HepG2 (cell line): Measurements from ENCODE around the gene LHX3. TPM values are rescaled to one million over a fixed set of nuclear protein-coding genes. Genes with fewer than 3 reads are reported as not detected.

Source experiments
- ATAC-seq: fragments of 200-7000 bp; cut with Tn5 transposase; 3 replicates; pipeline ENCODE4 v1.9.1; 2020; ENCODE audit warnings: mild to moderate bottlenecking, moderate library complexity
- BruUV-seq: library from RNA; stranded (reverse); fragments of 400-500 nt; replicated peaks from 2 replicates; lab custom pipeline; 2021; lab: Mats Ljungman, UMichigan
- CTCF ChIA-PET: fragments of 300-600 bp; formaldehyde crosslinking; extraction: SDS; loops from one replicate; lab custom pipeline; 2021; ENCODE audit warnings: low total read pairs, inconsistent platforms, low intra/inter-chr PET ratio; lab: Yijun Ruan, JAX
- POLR2A ChIA-PET: fragments of 350-600 bp; sonication (Branson Sonifier 250); formaldehyde crosslinking; loops from one replicate; lab custom pipeline; 2020; ENCODE audit warnings: antibody characterized with exemption, inconsistent platforms; lab: Yijun Ruan, JAX
- DNase-seq: peaks from one replicate; pipeline ENCODE4 v3.0.0-alpha.2; 2015; ENCODE audit warnings: low spot score
- FAIRE-seq: peaks from 3 replicates; lab custom pipeline; 2011; peaks lifted over from hg19 to GRCh38; lab: Jason Lieb, UNC
- H2AFZ ChIP-seq: one replicate; pipeline ENCODE4 v1.6.1; 2011; ENCODE audit warnings: low read length, inconsistent platforms
- H3K27ac ChIP-seq: fragments of 300-600 bp; 3 replicates; pipeline ENCODE4 v1.8.0; 2011; ENCODE audit warnings: mixed run types, mild to moderate bottlenecking, mixed read lengths, low read length, inconsistent platforms; ENCODE audit not compliant: insufficient read depth; ENCODE audit errors: extremely low read length
- H3K27me3 ChIP-seq, 2 experiments: fragments of 200-600 bp in 1 of 2; 2 replicates in 1 of 2; 3 replicates in 1 of 2; pipeline versions ENCODE4 v1.6.0 to v1.8.0; 2011; ENCODE audit warnings: low read length in 2 of 2, mild to moderate bottlenecking in 2 of 2, moderate library complexity in 2 of 2, inconsistent platforms in 1 of 2; ENCODE audit not compliant: insufficient read depth in 2 of 2, control insufficient read depth in 1 of 2
- H3K36me3 ChIP-seq, 2 experiments: fragments of 200-600 bp in 1 of 2; replicated peaks in 1 of 2; 2 replicates in 1 of 2; 3 replicates in 1 of 2; pipeline versions ENCODE4 v1.5.1 to v1.8.0; 2011; ENCODE audit warnings: low read length in 2 of 2, inconsistent platforms in 1 of 2; ENCODE audit not compliant: insufficient read depth in 2 of 2, control insufficient read depth in 1 of 2
- H3K4me1 ChIP-seq: 2 replicates; pipeline ENCODE4 v1.5.1; 2012; ENCODE audit warnings: low read length, inconsistent platforms; ENCODE audit not compliant: insufficient read depth
- H3K4me2 ChIP-seq: 2 replicates; pipeline ENCODE4 v1.6.0; 2011; ENCODE audit warnings: low read depth, low read length, inconsistent platforms
- H3K4me3 ChIP-seq, 3 experiments: fragments of 200-600 bp in 1 of 3; sonication (generic), shearing (Covaris generic) in 1 of 3; replicated peaks in 1 of 3; 2 replicates each; pipeline ENCODE4 v1.5.1; 2011 to 2016; ENCODE audit warnings: low read length in 3 of 3, inconsistent platforms in 2 of 3, low read depth in 2 of 3, mild to moderate bottlenecking in 2 of 3, control low read depth in 1 of 3, mixed read lengths in 1 of 3; ENCODE audit not compliant: insufficient read depth in 1 of 3
- H3K79me2 ChIP-seq: one replicate; pipeline ENCODE4 v1.6.1; 2011; ENCODE audit warnings: low read length, inconsistent platforms; ENCODE audit not compliant: insufficient read depth
- H3K9ac ChIP-seq: 2 replicates; pipeline ENCODE4 v1.6.0; 2011; ENCODE audit warnings: mild to moderate bottlenecking, low read depth, low read length, inconsistent platforms; ENCODE audit not compliant: insufficient read depth
- H3K9me3 ChIP-seq: 2 replicates; pipeline ENCODE4 v1.5.1; 2012; ENCODE audit warnings: mild to moderate bottlenecking, low read length
- H4K20me1 ChIP-seq: 2 replicates; pipeline ENCODE4 v1.6.0; 2011; ENCODE audit warnings: inconsistent platforms, mild to moderate bottlenecking, low read length, moderate library complexity; ENCODE audit not compliant: insufficient read depth
- AHR ChIP-seq: IDR thresholded peaks from 2 replicates; pipeline ENCODE4 v1.6.1; 2018; ENCODE audit warnings: missing genetic modification reagents, missing compliant biosample characterization
- NR3C1 ChIP-seq: sonication (generic); formaldehyde crosslinking; IDR thresholded peaks from 2 replicates; pipeline ENCODE4 v1.4.0; 2020; ENCODE audit warnings: missing genetic modification reagents
- PBX2 ChIP-seq: IDR thresholded peaks from 2 replicates; pipeline ENCODE4 v1.6.1; 2016; ENCODE audit warnings: control low read depth
- ZNF619 ChIP-seq: sonication (generic); formaldehyde crosslinking; IDR thresholded peaks from 2 replicates; pipeline ENCODE4 v1.4.0; 2020; ENCODE audit warnings: mild to moderate bottlenecking, missing genetic modification reagents
- ZNF710 ChIP-seq: sonication (generic); formaldehyde crosslinking; IDR thresholded peaks from 2 replicates; pipeline ENCODE4 v1.5.0; 2020; ENCODE audit warnings: mild to moderate bottlenecking, missing genetic modification reagents, borderline replicate concordance
- ZNF749 ChIP-seq: sonication (generic); formaldehyde crosslinking; IDR thresholded peaks from 2 replicates; pipeline ENCODE4 v1.8.0; 2022; ENCODE audit warnings: mild to moderate bottlenecking, missing genetic modification reagents, moderate library complexity, borderline replicate concordance
- WGBS: methylation state at CpG from one replicate; pipeline ENCODE4 v1.1.6; 2017; ENCODE audit warnings: low lambda C conversion rate; 5-methylcytosine and 5-hydroxymethylcytosine counted together
- in situ Hi-C: cut with HindIII; loops from 2 replicates; pipeline ENCODE4 v1.10.0; 2017; ENCODE audit warnings: low pct_unique_long_range_greater_than_20kb; ENCODE audit not compliant: extremely low pct_ligation_motif_present
- intact Hi-C: fragments of 100-400 bp; cut with micrococcal nuclease; formaldehyde crosslinking; loops from one replicate; pipeline ENCODE4 v1.10.0; 2022; ENCODE audit not compliant: unreplicated experiment
- polyA plus RNA-seq, 8 experiments: library from polyadenylated mRNA; depleted of rRNA in 3 of 8; stranded (reverse) in 7 of 8; unstranded in 1 of 8; fragments of >200 nt; fragmentation: Illumina TruSeq in 4 of 8; extraction: Trizol in 4 of 8; gene quantifications; 2 replicates each; pipeline versions ENCODE4 v1.2.1 to v1.2.3, GENCODE V29; 2011 to 2016; ENCODE audit warnings: low read depth in 4 of 8, missing spikeins in 1 of 8, mixed read lengths in 1 of 8; ENCODE audit not compliant: insufficient read depth in 1 of 8
- total RNA-seq, 5 experiments: library from RNA; depleted of rRNA; stranded (reverse); fragments of >200 nt; fragmentation: Illumina TruSeq; extraction: Trizol; gene quantifications; 2 replicates each; pipeline ENCODE4 v1.2.3, GENCODE V29; 2016; ENCODE audit warnings: low read depth in 1 of 5

Gene LHX3
- total and polyA plus RNA-seq, 2 of the 13 experiments (the other 11 are each of a cell fraction or from before 2014, with no cell fraction given), result not detected

- no TSS peak for BruUV-seq
Measured at GRCh38 chr9:136210276-136210675, 5.3 kb upstream of the LHX3 start.

More at GRCh38 chr9:136210276-136210675, 5.3 kb upstream of the LHX3 start:
- Histone ChIP-seq H3K27ac (no peak overlapping the region), H3K4me3 (no peak overlapping the region), H3K79me2 (no peaks in the 10 kb centered on the region), H3K9me3 (no peaks in the 10 kb centered on the region), H3K27me3 (no peaks in the 10 kb centered on the region; a peak in 1 of 5 replicates), H4K20me1 (peaks cover 23% of the 10 kb centered on the region; the same call in 1 of the 2 replicates), H3K9ac (no peak overlapping the region), H3K36me3 (peaks cover 28 to 61% of the 10 kb centered on the region in 2 experiments), H3K4me1 (peaks cover 12% of the 10 kb centered on the region), H3K4me2 (no peak overlapping the region), H2AFZ (no peak overlapping the region)
- DNase-seq (no peak), FAIRE-seq (no peak), ATAC-seq (no peak)
- TF ChIP-seq PBX2 (CRISPR knock-in tag) (no peak), NR3C1 (CRISPR knock-in tag) (no peak), ZNF619 (CRISPR knock-in tag) (no peak), AHR (CRISPR knock-in tag) (no peak), ZNF710 (CRISPR knock-in tag) (no peak), ZNF749 (CRISPR knock-in tag) (no peak)
- intact Hi-C loops (no loop called here), in situ Hi-C loops (no loop called here)
- WGBS, result 96% methylated on average over 14 of the region's 16 CpGs
- CTCF ChIA-PET, result no interaction called here
- POLR2A ChIA-PET, result no interaction called here
